ENCODE data around the gene WDR46. TPM values are rescaled to one million over a fixed set of nuclear protein-coding genes. Genes with fewer than 3 reads are reported as not detected.

The WDR46 gene
- total RNA-seq, 2 experiments from 2014 or later = 64.0 to 72.2 TPM

Small RNA genes lying within 50 kb of the gene (microRNA-seq; reads per million reads assigned to microRNA genes)
- gene MIR6834 (ENCODE audit: borderline microRNAs expressed, borderline replicate concordance) (not detected), gene MIR6873 (ENCODE audit: borderline microRNAs expressed, borderline replicate concordance) (not detected)

Other genes starting within 250 kb of the WDR46 start
- gene HLA-DPA1, start 215.6 kb downstream of the WDR46 start, total RNA-seq = 10 to 100 TPM; 27.6 to 27.9 TPM
- gene HLA-DPB1, start 213.2 kb downstream of the WDR46 start, total RNA-seq = 10 to 100 TPM; 12.3 to 14.8 TPM
- gene COL11A2, start 96.8 kb downstream of the WDR46 start, total RNA-seq = 1 to 10 TPM; 1.3 to 1.4 TPM
- 10 to 100 TPM; 41.2 to 41.9 TPM for gene RXRB, start 88.6 kb downstream of the WDR46 start, total RNA-seq
- 10 to 100 TPM; 43.1 to 43.3 TPM for gene SLC39A7, start 88.4 kb downstream of the WDR46 start, total RNA-seq
- 10 to 100 TPM; 40.6 to 42.0 TPM for gene HSD17B8, start 84.6 kb downstream of the WDR46 start, total RNA-seq
- gene RING1, start 80.7 kb downstream of the WDR46 start, total RNA-seq = 10 to 100 TPM; 26.8 to 27.5 TPM
- 10 to 100 TPM; 31.2 to 34.3 TPM for gene VPS52, start 17.4 kb downstream of the WDR46 start, total RNA-seq
- 1,000 to 10,000 TPM; 4,910 to 4,938 TPM for gene RPS18, start 17.2 kb downstream of the WDR46 start, total RNA-seq
- 1 to 10 TPM; 3.6 to 4.2 TPM for gene B3GALT4, start 12.1 kb downstream of the WDR46 start, total RNA-seq
- gene PFDN6, start 362 bp upstream of the WDR46 start, total RNA-seq = 10 to 100 TPM; 78.1 to 92.3 TPM
- gene RGL2, start 9.7 kb upstream of the WDR46 start, total RNA-seq = 10 to 100 TPM; 24.2 to 24.3 TPM
- gene TAPBP, start 24.8 kb upstream of the WDR46 start, total RNA-seq = 100 to 1,000 TPM; 179 to 183 TPM
- gene ZBTB22, start 28.5 kb upstream of the WDR46 start, total RNA-seq = 1 to 10 TPM; 7.2 to 7.5 TPM
- gene DAXX, start 33.7 kb upstream of the WDR46 start, total RNA-seq = 10 to 100 TPM; 59.8 to 72.4 TPM
- gene KIFC1, start 102.6 kb upstream of the WDR46 start, total RNA-seq = 10 to 100 TPM; 93.4 to 96.0 TPM
- 10 to 100 TPM; 31.9 to 32.6 TPM for gene PHF1, start 121.8 kb upstream of the WDR46 start, total RNA-seq
- 100 to 1,000 TPM; 155 to 160 TPM for gene CUTA, start 128.9 kb upstream of the WDR46 start, total RNA-seq
- gene SYNGAP1, start 130.8 kb upstream of the WDR46 start, total RNA-seq = 10 to 100 TPM; 57.9 to 67.0 TPM
- gene ZBTB9, start 165.3 kb upstream of the WDR46 start, total RNA-seq = 1 to 10 TPM; 7.8 to 8.7 TPM

Measured in activated CD8-positive, alpha-beta T cell treated with anti-CD3 and anti-CD28 coated beads for 36 hours (primary cell).